Bronchial epithelial cell (primary cell): ENCODE results near the gene FOXP4. TPM values are rescaled to one million over a fixed set of nuclear protein-coding genes. Genes with fewer than 3 reads are reported as not detected.
A peak's percentile ranks its signal among the peaks of the same experiment; 100 is the strongest.

Experiments
- DNase-seq: peaks from one replicate; pipeline ENCODE4 v3.0.0-alpha.2; 2010; ENCODE audit warnings: low read depth
- FAIRE-seq: peaks from 2 replicates; lab custom pipeline; 2011; peaks lifted over from hg19 to GRCh38; lab: Jason Lieb, UNC
- H3K27me3 ChIP-seq: 2 replicates; pipeline ENCODE4 v1.5.1; 2011; ENCODE audit warnings: low read length; ENCODE audit not compliant: control insufficient read depth, insufficient read depth
- H3K36me3 ChIP-seq: 2 replicates; pipeline ENCODE4 v1.5.1; 2011; ENCODE audit warnings: low read length; ENCODE audit not compliant: control insufficient read depth, insufficient read depth
- H3K4me3 ChIP-seq: 2 replicates; pipeline ENCODE4 v1.5.1; 2011; ENCODE audit warnings: mild to moderate bottlenecking, low read depth, low read length, control low read depth
- total RNA-seq: library from RNA; depleted of rRNA; stranded (reverse); fragments of >200 nt; gene quantifications from 2 replicates; pipeline ENCODE4 v1.2.1, GENCODE V29; 2014
- TF ChIP-seq, protein P1 (sequence below): IDR thresholded peaks from 2 replicates; pipeline ENCODE4 v1.5.1; 2011; ENCODE audit warnings: mild to moderate bottlenecking, moderate library complexity, low read length, control low read depth, inconsistent platforms; ENCODE audit not compliant: insufficient read depth, severe bottlenecking

FOXP4 gene
- total RNA-seq, 1 donor from 2014 or later: 2.1 TPM

DNA sequence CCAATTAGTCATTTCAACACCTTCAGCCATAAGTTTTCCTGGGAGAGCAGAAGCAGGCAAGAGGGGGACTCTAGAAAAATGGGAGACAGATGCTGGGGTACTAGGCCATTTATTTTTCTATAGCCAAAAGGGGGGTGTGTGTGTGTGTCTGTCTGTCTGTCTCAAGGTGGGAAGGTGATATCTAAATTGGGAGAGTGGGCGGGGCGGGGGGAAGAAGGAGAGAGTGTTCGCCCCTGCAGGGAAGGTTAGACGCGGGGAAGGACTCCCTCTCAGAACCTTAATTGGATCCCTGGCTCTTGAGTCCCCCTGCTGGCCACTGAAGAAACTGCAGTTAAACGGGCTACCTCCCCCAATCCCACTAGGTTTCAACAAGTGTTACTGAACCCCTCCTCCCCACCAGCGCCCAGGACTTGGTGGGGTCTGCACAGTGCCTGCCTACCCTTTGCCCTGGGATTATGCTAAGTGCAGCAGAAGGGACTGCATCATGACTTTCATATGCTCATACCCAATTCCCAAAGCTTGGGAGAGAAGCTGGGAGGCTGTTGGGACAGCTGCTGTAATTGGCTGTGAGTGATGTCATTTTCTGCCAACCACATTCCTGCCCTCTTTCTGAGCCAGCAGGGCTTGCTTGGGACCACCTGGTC, 45.8 kb downstream of the FOXP4 start:
- Histone ChIP-seq H3K27me3 (no peaks in the 10 kb centered on the region), H3K4me3 (no peak overlapping the region), H3K36me3 (peaks cover 19% of the 10 kb centered on the region)
- no peak for FAIRE-seq
- TF ChIP-seq, protein P1, sequence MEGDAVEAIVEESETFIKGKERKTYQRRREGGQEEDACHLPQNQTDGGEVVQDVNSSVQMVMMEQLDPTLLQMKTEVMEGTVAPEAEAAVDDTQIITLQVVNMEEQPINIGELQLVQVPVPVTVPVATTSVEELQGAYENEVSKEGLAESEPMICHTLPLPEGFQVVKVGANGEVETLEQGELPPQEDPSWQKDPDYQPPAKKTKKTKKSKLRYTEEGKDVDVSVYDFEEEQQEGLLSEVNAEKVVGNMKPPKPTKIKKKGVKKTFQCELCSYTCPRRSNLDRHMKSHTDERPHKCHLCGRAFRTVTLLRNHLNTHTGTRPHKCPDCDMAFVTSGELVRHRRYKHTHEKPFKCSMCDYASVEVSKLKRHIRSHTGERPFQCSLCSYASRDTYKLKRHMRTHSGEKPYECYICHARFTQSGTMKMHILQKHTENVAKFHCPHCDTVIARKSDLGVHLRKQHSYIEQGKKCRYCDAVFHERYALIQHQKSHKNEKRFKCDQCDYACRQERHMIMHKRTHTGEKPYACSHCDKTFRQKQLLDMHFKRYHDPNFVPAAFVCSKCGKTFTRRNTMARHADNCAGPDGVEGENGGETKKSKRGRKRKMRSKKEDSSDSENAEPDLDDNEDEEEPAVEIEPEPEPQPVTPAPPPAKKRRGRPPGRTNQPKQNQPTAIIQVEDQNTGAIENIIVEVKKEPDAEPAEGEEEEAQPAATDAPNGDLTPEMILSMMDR: peak; percentile 96
- DNase-seq: peak; percentile 49

DNA sequence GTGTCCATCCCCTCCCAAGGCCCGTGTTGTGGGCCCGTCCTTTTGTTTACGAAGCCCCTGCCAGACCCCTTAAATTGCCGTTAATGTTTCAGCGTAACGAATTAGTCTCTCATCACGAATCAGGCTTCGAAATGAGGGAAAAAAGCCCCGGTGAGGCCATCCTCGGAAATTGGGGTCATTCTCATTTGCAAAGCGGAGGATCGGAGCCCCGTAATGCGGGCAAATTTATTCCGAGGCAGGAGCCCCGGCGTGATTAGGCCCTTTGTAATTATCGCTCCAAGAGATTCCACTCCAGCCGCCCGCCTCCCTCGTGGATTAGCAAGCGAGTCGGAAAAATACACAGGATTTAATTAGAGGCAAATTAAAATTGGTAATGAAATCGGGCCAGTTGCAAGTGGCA, 47.2 kb downstream of the FOXP4 start:
- no peak for FAIRE-seq
- peaks cover 23% of the 10 kb centered on the region for H3K36me3 ChIP-seq
- no peak for DNase-seq
- H3K4me3 ChIP-seq: no peak overlapping the region
- TF ChIP-seq, protein P1: no peak
- no peaks in the 10 kb centered on the region for H3K27me3 ChIP-seq

DNA sequence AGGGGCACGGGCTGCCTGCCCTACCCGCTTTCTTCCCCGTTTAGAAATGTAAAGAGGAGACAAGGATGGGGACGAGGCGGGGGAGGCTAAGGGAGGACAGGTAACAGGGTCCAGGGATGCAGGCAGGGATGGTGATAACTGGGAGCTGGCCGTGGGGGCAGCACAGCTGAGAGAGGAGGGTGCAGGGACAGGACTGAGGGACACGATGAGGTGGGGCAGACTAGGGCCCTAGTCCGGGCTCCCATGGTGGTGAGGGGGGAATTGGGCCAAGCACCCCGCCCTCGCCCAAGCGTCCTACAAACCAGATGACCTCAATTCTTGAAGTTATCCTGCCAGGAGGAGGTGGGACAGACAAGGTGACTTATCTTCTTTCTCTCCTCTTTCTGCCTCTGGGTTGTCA, 47.7 kb downstream of the FOXP4 start:
- FAIRE-seq (no peak), DNase-seq (no peak)
- H3K27me3 ChIP-seq: no peaks in the 10 kb centered on the region
- peaks cover 23% of the 10 kb centered on the region for H3K36me3 ChIP-seq
- TF ChIP-seq, protein P1: no peak
- H3K4me3 ChIP-seq: no peak overlapping the region

- FAIRE-seq: no peak
- Histone ChIP-seq H3K36me3 (peaks cover 21% of the 10 kb centered on the region), H3K27me3 (no peaks in the 10 kb centered on the region)
Measured at GRCh38 chr6:41594326-41594725, 48.1 kb downstream of the FOXP4 start.

GRCh38 chr6:41594766-41595165, 48.6 kb downstream of the FOXP4 start:
- H3K36me3 ChIP-seq: peaks cover 19% of the 10 kb centered on the region
- DNase-seq: no peak
- H3K4me3 ChIP-seq: no peak overlapping the region
- no peaks in the 10 kb centered on the region for H3K27me3 ChIP-seq
- TF ChIP-seq, protein P1: no peak
- FAIRE-seq: no peak

More at GRCh38 chr6:41594326-41594725, 48.1 kb downstream of the FOXP4 start:
- DNase-seq: no peak
- TF ChIP-seq, protein P1: no peak
- H3K4me3 ChIP-seq: no peak overlapping the region

GRCh38 chr6:41595166-41595565, 49.0 kb downstream of the FOXP4 start:
- FAIRE-seq (no peak), DNase-seq (no peak)
- H3K36me3 ChIP-seq: peaks cover 17% of the 10 kb centered on the region
- no peak overlapping the region for H3K4me3 ChIP-seq
- TF ChIP-seq, protein P1: no peak
- H3K27me3 ChIP-seq: no peaks in the 10 kb centered on the region
